Activated CD4-positive, alpha-beta T cell treated with anti-CD3 and anti-CD28 coated beads for 24 hours (primary cell): Measurements from ENCODE around the gene GPC3.

Source experiments
- DNase-seq, 2 donors: peaks; one replicate each; pipeline ENCODE4 v3.0.0-alpha.2; 2020; ENCODE audit warnings: low read depth in 2 of 2

Gene GPC3

GRCh38 chrX:133604801-133605200, 380.6 kb downstream of the GPC3 start:
- DNase-seq: no peak

GRCh38 chrX:133602881-133603280, 382.5 kb downstream of the GPC3 start:
- no peak for DNase-seq

- DNase-seq: no peak
These were observed 384.3 kb downstream of the GPC3 start for GRCh38 chrX:133601116-133601515.

GRCh38 chrX:133600536-133600935, 384.9 kb downstream of the GPC3 start:
- no peak for DNase-seq

- no peak for DNase-seq
These were observed 386.6 kb downstream of the GPC3 start for GRCh38 chrX:133598601-133599335.

- no peak for DNase-seq
These were observed 391.2 kb downstream of the GPC3 start for GRCh38 chrX:133594156-133594555.

- no peak for DNase-seq
These were observed 391.9 kb downstream of the GPC3 start for GRCh38 chrX:133593531-133593930.

- no peak for DNase-seq
These were observed 394.5 kb downstream of the GPC3 start for GRCh38 chrX:133590703-133591505.

GRCh38 chrX:133588827-133589226, 396.6 kb downstream of the GPC3 start:
- no peak for DNase-seq

GRCh38 chrX:133587818-133588217, 397.6 kb downstream of the GPC3 start:
- no peak for DNase-seq

GRCh38 chrX:133587071-133587470, 398.3 kb downstream of the GPC3 start:
- no peak for DNase-seq

- no peak for DNase-seq
These were observed 399.0 kb downstream of the GPC3 start for GRCh38 chrX:133586443-133586842.

GRCh38 chrX:133583825-133584224, 401.6 kb downstream of the GPC3 start:
- no peak for DNase-seq

- DNase-seq: no peak
These were observed 404.8 kb downstream of the GPC3 start for GRCh38 chrX:133580625-133581024.

GRCh38 chrX:133579631-133580030, 405.8 kb downstream of the GPC3 start:
- DNase-seq: no peak

- no peak for DNase-seq
These were observed 408.5 kb downstream of the GPC3 start for GRCh38 chrX:133576876-133577275.

- DNase-seq: no peak
These were observed 409.8 kb downstream of the GPC3 start for GRCh38 chrX:133575501-133576136.

GRCh38 chrX:133574716-133575115, 410.7 kb downstream of the GPC3 start:
- no peak for DNase-seq

GRCh38 chrX:133570549-133570948, 414.8 kb downstream of the GPC3 start:
- no peak for DNase-seq

GRCh38 chrX:133569217-133569616, 416.2 kb downstream of the GPC3 start:
- no peak for DNase-seq

GRCh38 chrX:133568109-133568508, 417.3 kb downstream of the GPC3 start:
- no peak for DNase-seq

- no peak for DNase-seq
These were observed 418.5 kb downstream of the GPC3 start for GRCh38 chrX:133566876-133567275.

GRCh38 chrX:133563705-133564104, 421.7 kb downstream of the GPC3 start:
- no peak for DNase-seq
